Thyroid gland (tissue), 4 donors: ENCODE data around the gene ELAVL1. TPM values are rescaled to one million over a fixed set of nuclear protein-coding genes. Genes with fewer than 3 reads are reported as not detected.

Experiments
- DNase-seq, 2 donors: peaks; one replicate each; pipeline ENCODE4 v3.0.0-alpha.2; 2019
- H3K27ac ChIP-seq, 3 donors: fragments of 200-600 bp; sonication (generic); 1 replicate in 2 of 3; 2 replicates in 1 of 3; pipeline ENCODE4 v1.5.1; 2016 to 2019; ENCODE audit warnings: mild to moderate bottlenecking in 1 of 3, moderate library complexity in 1 of 3
- H3K27me3 ChIP-seq: fragments of 200-600 bp; sonication (generic); one replicate; pipeline ENCODE4 v1.5.1; 2019
- H3K36me3 ChIP-seq, 2 donors: fragments of 200-600 bp; sonication (generic); one replicate each; pipeline ENCODE4 v1.5.1; 2016 to 2019
- H3K4me1 ChIP-seq, 2 donors: fragments of 200-600 bp; sonication (generic); one replicate each; pipeline ENCODE4 v1.5.1; 2017 to 2019
- H3K4me3 ChIP-seq, 3 donors: fragments of 200-600 bp; sonication (generic); replicated peaks in 1 of 3; 1 replicate in 2 of 3; 2 replicates in 1 of 3; pipeline ENCODE4 v1.5.1; 2016; ENCODE audit warnings: mild to moderate bottlenecking in 1 of 3
- H3K9me3 ChIP-seq: fragments of 200-600 bp; sonication (generic); one replicate; pipeline ENCODE4 v1.5.1; 2017
- CTCF ChIP-seq, 6 experiments: fragments of 200-600 bp in 3 of 6; fragments of 450-650 bp in 3 of 6; sonication (generic) in 3 of 6; IDR thresholded peaks; one replicate each; pipeline ENCODE4 v1.5.1; 2016 to 2019; ENCODE audit warnings: antibody characterized with exemption in 6 of 6, mild to moderate bottlenecking in 2 of 6, inconsistent platforms in 1 of 6, moderate library complexity in 1 of 6
- POLR2A ChIP-seq, 2 donors: fragments of 450-650 bp; IDR thresholded peaks; one replicate each; pipeline ENCODE4 v1.6.1; 2017; ENCODE audit warnings: antibody characterized with exemption in 2 of 2, mild to moderate bottlenecking in 2 of 2, moderate library complexity in 1 of 2
- whole genome bisulfite sequencing, 2 donors: methylation state at CpG; one replicate each; pipeline ENCODE4 v1.1.5; 2017; 5-methylcytosine and 5-hydroxymethylcytosine counted together
- intact Hi-C: fragments of 100-400 bp; cut with DNase I; formaldehyde crosslinking; loops from one replicate; pipeline ENCODE4 v1.15.1; 2023
- total RNA-seq, 4 donors: library from RNA; depleted of rRNA; stranded (reverse); fragments of >200 nt; gene quantifications; one replicate each; pipeline ENCODE4 v1.2.3, GENCODE V29; 2016

The ELAVL1 gene
- total RNA-seq, 4 donors from 2014 or later, result 24.2 to 46.7 (median 42.4) TPM

- TF ChIP-seq POLR2A (IDR thresholded peaks at IDR 0.05), result no peak
- TF ChIP-seq CTCF (IDR thresholded peaks at IDR 0.05), result no peak
- no peak for DNase-seq
- WGBS, 2 donors, result 79 to 83% methylated on average over 21 of the region's 21 CpGs
- Histone ChIP-seq H3K9me3 (no peaks in the 10 kb centered on the region), H3K27ac (no peak overlapping the region), H3K4me3 (no peak overlapping the region), H3K4me1 (peaks cover 0 to 15% of the 10 kb centered on the region in 2 donors), H3K27me3 (no peaks in the 10 kb centered on the region), H3K36me3 (peaks cover 24 to 27% of the 10 kb centered on the region in 2 donors)
- intact Hi-C loops, result no loop called here
Measured at GRCh38 chr19:7982651-7983099, 22.8 kb downstream of the ELAVL1 start.

DNA sequence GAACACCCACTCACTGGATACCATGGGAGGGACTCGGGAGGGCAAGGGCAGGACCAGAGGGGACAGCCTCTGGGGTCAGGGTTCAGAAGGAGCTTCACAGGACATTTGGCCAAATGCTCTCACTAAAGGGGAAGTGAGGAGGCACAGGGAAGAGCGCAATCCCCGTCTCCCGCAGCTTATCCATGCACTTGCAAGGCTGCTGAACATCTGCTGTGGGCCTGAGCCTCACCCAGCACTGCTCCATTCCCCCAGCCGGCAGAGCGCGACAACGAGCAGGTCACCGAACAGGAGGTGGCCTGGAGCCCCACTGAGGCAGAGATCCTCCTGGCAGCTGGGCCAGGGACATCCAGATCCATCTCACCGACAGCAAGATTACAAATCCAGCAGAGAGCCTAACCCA is 23.3 kb downstream of the ELAVL1 start:
- DNase-seq, result no peak
- WGBS, 2 donors, result 87 to 88% methylated on average over 9 to 10 of the region's 10 CpGs
- intact Hi-C loops, result no loop called here
- Histone ChIP-seq H3K36me3 (peaks cover 21 to 27% of the 10 kb centered on the region in 2 donors), H3K27ac (peak overlapping the region in 2 of 3 donors; percentile 24 to 48), H3K27me3 (no peaks in the 10 kb centered on the region), H3K4me3 (no peak overlapping the region), H3K4me1 (peaks cover 0 to 9% of the 10 kb centered on the region in 2 donors), H3K9me3 (no peaks in the 10 kb centered on the region)
- TF ChIP-seq CTCF (IDR thresholded peaks at IDR 0.05), result no peak
- no peak for TF ChIP-seq POLR2A (IDR thresholded peaks at IDR 0.05)

- 92 to 99% methylated on average over 6 to 7 of the region's 7 CpGs for WGBS, 2 donors
- TF ChIP-seq POLR2A (IDR thresholded peaks at IDR 0.05), result no peak
- no peak for TF ChIP-seq CTCF (IDR thresholded peaks at IDR 0.05)
- Histone ChIP-seq H3K4me3 (no peak overlapping the region), H3K36me3 (peaks cover 21 to 27% of the 10 kb centered on the region in 2 donors), H3K27ac (peak overlapping the region in 1 of 3 donors; percentile 48), H3K9me3 (no peaks in the 10 kb centered on the region), H3K4me1 (peaks cover 0 to 5% of the 10 kb centered on the region in 2 donors), H3K27me3 (no peaks in the 10 kb centered on the region)
- no peak for DNase-seq
- intact Hi-C loops, result no loop called here
Measured at GRCh38 chr19:7981661-7982060, 23.8 kb downstream of the ELAVL1 start.

DNA sequence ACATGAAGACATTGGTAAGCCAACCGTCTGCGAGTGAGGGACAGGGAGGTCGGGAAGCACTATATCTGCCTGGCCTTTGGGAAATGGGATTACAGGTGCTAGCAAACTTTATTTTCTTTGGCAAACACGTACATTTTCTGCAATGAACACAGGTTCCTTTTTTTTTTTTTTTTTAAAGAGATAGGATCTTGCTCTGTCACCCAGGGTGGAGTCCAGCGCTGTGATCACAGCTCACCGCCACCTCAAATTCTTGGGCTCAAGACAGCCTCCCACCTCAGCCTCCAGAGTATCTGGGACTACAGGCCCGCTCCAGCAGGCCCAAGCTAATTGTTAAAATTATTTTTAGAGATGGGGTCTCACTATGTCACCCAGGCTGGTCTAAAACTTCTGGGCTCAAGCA is 24.2 kb downstream of the ELAVL1 start:
- 83 to 87% methylated on average over 7 of the region's 7 CpGs for WGBS, 2 donors
- no peak for DNase-seq
- TF ChIP-seq POLR2A (IDR thresholded peaks at IDR 0.05), result no peak
- no peak for TF ChIP-seq CTCF (IDR thresholded peaks at IDR 0.05)
- H3K4me1 ChIP-seq, result no peaks in the 10 kb centered on the region
- H3K36me3 ChIP-seq, result peaks cover 21 to 27% of the 10 kb centered on the region in 2 donors
- intact Hi-C loops, result no loop called here
- no peaks in the 10 kb centered on the region for H3K9me3 ChIP-seq
- H3K27ac ChIP-seq, result no peak overlapping the region
- no peaks in the 10 kb centered on the region for H3K27me3 ChIP-seq
- H3K4me3 ChIP-seq, result no peak overlapping the region

DNA sequence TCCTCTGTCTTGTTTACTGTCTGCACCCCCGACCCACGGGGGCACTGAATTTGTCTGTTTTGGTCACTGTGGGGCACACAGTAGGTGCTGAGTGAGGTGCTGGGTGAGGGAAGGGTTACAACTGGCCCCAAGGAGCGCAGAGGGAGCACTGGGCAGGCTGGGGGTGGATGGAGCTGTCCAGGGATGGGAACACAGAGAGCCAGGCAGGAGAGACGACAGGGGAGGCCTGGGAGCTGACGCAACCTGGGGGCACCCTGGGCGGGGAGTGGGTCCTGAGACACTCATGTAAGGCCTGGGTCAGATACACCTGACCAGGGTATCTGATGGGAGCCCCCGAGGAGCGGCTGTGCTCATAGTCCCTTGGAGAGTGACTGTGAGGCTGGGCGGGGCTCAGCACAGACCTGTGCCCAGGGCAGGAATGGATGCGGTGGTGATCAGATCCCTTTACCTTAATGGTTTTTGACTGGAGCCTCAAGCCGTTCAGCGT is 24.8 kb downstream of the ELAVL1 start:
- DNase-seq, result no peak
- TF ChIP-seq CTCF (IDR thresholded peaks at IDR 0.05) (no peak), POLR2A (IDR thresholded peaks at IDR 0.05) (no peak)
- no peaks in the 10 kb centered on the region for H3K27me3 ChIP-seq
- 92 to 94% methylated on average over 10 to 12 of the region's 12 CpGs for WGBS, 2 donors
- intact Hi-C loops, result no loop called here
- peaks cover 21 to 27% of the 10 kb centered on the region in 2 donors for H3K36me3 ChIP-seq
- H3K4me1 ChIP-seq, result no peaks in the 10 kb centered on the region
- H3K4me3 ChIP-seq, result no peak overlapping the region
- no peaks in the 10 kb centered on the region for H3K9me3 ChIP-seq
- no peak overlapping the region for H3K27ac ChIP-seq
